Measurements from ENCODE around the gene ADAMTS2. TPM values are rescaled to one million over a fixed set of nuclear protein-coding genes. Genes with fewer than 3 reads are reported as not detected.
A peak's percentile ranks its signal among the peaks of the same experiment; 100 is the strongest.

The ADAMTS2 gene
- polyA plus RNA-seq, 3 donors = 0.74 to 2.3 TPM; not detected in 1

- Histone ChIP-seq H3K4me2 (replicated peaks; ENCODE audit: extremely low read depth, low read length, poor library complexity, severe bottlenecking) (no peak overlapping the region), H3K4me1 (ENCODE audit: control insufficient read depth in 1 of 2, insufficient read depth in 2 of 2, low read length in 2 of 2) (no peaks in the 10 kb centered on the region), H2AFZ (ENCODE audit: insufficient read depth, low read depth, low read length, poor library complexity, severe bottlenecking) (no peak overlapping the region), H3K27ac (ENCODE audit: low read depth in 1 of 2, low read length in 2 of 2) (no peak overlapping the region), H3K9me3 (replicated peaks in 1 of 2; ENCODE audit: control insufficient read depth in 1 of 2, insufficient read depth in 1 of 2, low read length in 2 of 2) (peaks cover 0 to 4% of the 10 kb centered on the region in 2 donors), H3K9ac (ENCODE audit: insufficient read depth, low read length, poor library complexity, severe bottlenecking) (no peak overlapping the region), H3K79me2 (ENCODE audit: insufficient read depth, low read length) (no peaks in the 10 kb centered on the region), H3K27me3 (ENCODE audit: control insufficient read depth in 2 of 2, insufficient read depth in 2 of 2, low read length in 2 of 2) (no peaks in the 10 kb centered on the region), H3K4me3 (replicated peaks in 1 of 3; ENCODE audit: low read depth in 2 of 3, low read length in 3 of 3) (no peak overlapping the region), H3K36me3 (replicated peaks in 1 of 2; ENCODE audit: control insufficient read depth in 1 of 2, insufficient read depth in 2 of 2, low read length in 2 of 2) (no peaks in the 10 kb centered on the region), H4K20me1 (ENCODE audit: insufficient read depth, low read length) (no peaks in the 10 kb centered on the region)
- Mint-ChIP-seq H3K4me1 (no peaks in the 10 kb centered on the region), H3K4me3 (no peak overlapping the region), H3K36me3 (no peaks in the 10 kb centered on the region), H3K27ac (peak overlapping the region in 2 of 7 donors; percentile 41 to 53), H3K9me3 (peaks cover 0 to 19% (median 10%) of the 10 kb centered on the region in 7 donors), H3K27me3 (ENCODE audit: low read depth in 3 of 3) (peaks cover 0 to 4% (median 3%) of the 10 kb centered on the region in 3 donors)
- intact Hi-C loops (cut with micrococcal nuclease) = no loop called here
- DNase-seq = no peak
- no peak for TF ChIP-seq CTCF (IDR thresholded peaks at IDR 0.05)
- WGBS (ENCODE audit: insufficient coverage) = 97% methylated on average over 14 of the region's 17 CpGs
These were observed 32.6 kb downstream of the ADAMTS2 start for GRCh38 chr5:179312557-179313235.

GRCh38 chr5:179311581-179311980 is 33.7 kb downstream of the ADAMTS2 start:
- peaks cover 2 to 20% (median 11%) of the 10 kb centered on the region in 7 donors for H3K9me3 Mint-ChIP-seq
- TF ChIP-seq CTCF (IDR thresholded peaks at IDR 0.05) = no peak
- no peaks in the 10 kb centered on the region for H3K36me3 ChIP-seq (replicated peaks in 1 of 2; ENCODE audit: control insufficient read depth in 1 of 2, insufficient read depth in 2 of 2, low read length in 2 of 2)
- H3K4me3 Mint-ChIP-seq = no peak overlapping the region
- H3K27me3 Mint-ChIP-seq (ENCODE audit: low read depth in 3 of 3) = peaks cover 0 to 3% (median 2%) of the 10 kb centered on the region in 3 donors
- H3K4me2 ChIP-seq (replicated peaks; ENCODE audit: extremely low read depth, low read length, poor library complexity, severe bottlenecking) = no peak overlapping the region
- H3K27ac ChIP-seq (ENCODE audit: low read depth in 1 of 2, low read length in 2 of 2) = no peak overlapping the region
- peaks cover 0 to 4% of the 10 kb centered on the region in 2 donors for H3K9me3 ChIP-seq (replicated peaks in 1 of 2; ENCODE audit: control insufficient read depth in 1 of 2, insufficient read depth in 1 of 2, low read length in 2 of 2)
- no peaks in the 10 kb centered on the region for H3K27me3 ChIP-seq (ENCODE audit: control insufficient read depth in 2 of 2, insufficient read depth in 2 of 2, low read length in 2 of 2)
- WGBS (ENCODE audit: insufficient coverage) = 94% methylated on average over 5 of the region's 10 CpGs
- peak overlapping the region in 1 of 7 donors; percentile 6 for H3K27ac Mint-ChIP-seq
- no peaks in the 10 kb centered on the region for H3K4me1 ChIP-seq (ENCODE audit: control insufficient read depth in 1 of 2, insufficient read depth in 2 of 2, low read length in 2 of 2)
- no peaks in the 10 kb centered on the region for H3K4me1 Mint-ChIP-seq
- H3K9ac ChIP-seq (ENCODE audit: insufficient read depth, low read length, poor library complexity, severe bottlenecking) = no peak overlapping the region
- H3K36me3 Mint-ChIP-seq = no peaks in the 10 kb centered on the region
- DNase-seq = no peak
- no peak overlapping the region for H2AFZ ChIP-seq (ENCODE audit: insufficient read depth, low read depth, low read length, poor library complexity, severe bottlenecking)
- H3K79me2 ChIP-seq (ENCODE audit: insufficient read depth, low read length) = no peaks in the 10 kb centered on the region
- no peaks in the 10 kb centered on the region for H4K20me1 ChIP-seq (ENCODE audit: insufficient read depth, low read length)
- intact Hi-C loops (cut with micrococcal nuclease) = no loop called here
- no peak overlapping the region for H3K4me3 ChIP-seq (replicated peaks in 1 of 3; ENCODE audit: low read depth in 2 of 3, low read length in 3 of 3)
